Gastrocnemius medialis (tissue), 4 donors: ENCODE results near the gene RASGEF1B.

Source experiments
- CTCF ChIP-seq, 5 experiments: fragments of 450-650 bp in 3 of 5; fragments of 200-600 bp in 2 of 5; sonication (generic) in 2 of 5; IDR thresholded peaks in 4 of 5; conservative IDR thresholded peaks in 1 of 5; 1 replicate in 4 of 5; 2 replicates in 1 of 5; pipeline ENCODE4 v1.5.1; 2016 to 2019; ENCODE audit warnings: antibody characterized with exemption in 5 of 5, mild to moderate bottlenecking in 3 of 5, moderate library complexity in 3 of 5
- POLR2A ChIP-seq, 2 donors: fragments of 450-650 bp; IDR thresholded peaks; one replicate each; pipeline ENCODE4 v1.6.1; 2017; ENCODE audit warnings: antibody characterized with exemption in 2 of 2, mild to moderate bottlenecking in 2 of 2, moderate library complexity in 2 of 2

DNA sequence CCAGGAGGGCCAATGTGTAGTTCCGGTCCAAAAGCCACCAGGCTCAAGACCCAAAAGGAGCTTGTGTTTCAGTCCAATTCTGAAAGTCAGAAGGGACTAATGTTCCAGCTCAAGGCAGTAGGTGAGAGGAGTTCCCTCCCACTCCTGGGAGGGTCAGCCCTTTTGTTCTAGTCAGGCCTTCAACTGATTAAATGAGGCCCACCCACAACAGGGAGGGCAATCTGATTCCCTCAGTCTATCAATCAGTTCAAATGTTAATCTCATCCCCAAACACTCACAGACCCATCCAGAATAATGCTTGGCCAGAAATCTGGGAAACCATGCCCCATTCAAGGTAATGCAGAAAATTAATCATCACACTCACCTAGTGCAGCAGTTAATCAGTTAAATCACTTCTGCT is 35.8 kb upstream of the RASGEF1B start:
- no peak for TF ChIP-seq POLR2A (IDR thresholded peaks at IDR 0.05)
- no peak for TF ChIP-seq CTCF (IDR thresholded peaks at IDR 0.05 in 4 of 5, conservative IDR thresholded peaks at IDR 0.05 in 1 of 5)
